H1 (cell line): ENCODE results near the gene WDR19. TPM values are rescaled to one million over a fixed set of nuclear protein-coding genes. Genes with fewer than 3 reads are reported as not detected.

Source experiments
- EP300 ChIP-seq, 2 experiments: IDR thresholded peaks; 1 replicate in 1 of 2; 2 replicates in 1 of 2; pipeline ENCODE4 v1.6.1; 2011 to 2012; ENCODE audit warnings: low read depth in 2 of 2, low read length in 2 of 2, mild to moderate bottlenecking in 2 of 2, borderline replicate concordance in 1 of 2, inconsistent platforms in 1 of 2, moderate library complexity in 1 of 2
- polyA plus RNA-seq, 7 experiments: library from polyadenylated mRNA; depleted of rRNA in 3 of 7; stranded (reverse) in 5 of 7; unstranded in 2 of 7; fragments of >200 nt in 5 of 7; fragments of 200-250 nt in 2 of 7; gene quantifications; 1 replicate in 5 of 7; 2 replicates in 1 of 7; 4 replicates in 1 of 7; pipeline versions ENCODE4 v1.2.1 to v1.2.3, GENCODE V29; 2011 to 2013; ENCODE audit warnings: missing spikeins in 2 of 7, mixed read lengths in 2 of 7
- total RNA-seq: library from RNA; stranded (reverse); fragmentation: NEBNext Ultra II Directional; extraction: Animal tissue kit (Norgen Biotek cat#: 25700); gene quantifications from 2 replicates; pipeline ENCODE4 v1.2.1, GENCODE V29; 2021

WDR19 gene
- total and polyA plus RNA-seq, 2 of the 8 experiments (the other 6 are each of a cell fraction or from before 2014, with no cell fraction given), result 22.2 to 23.3 TPM

GRCh38 chr4:39233783-39234182 is 51.5 kb downstream of the WDR19 start (continued):
- no peak for TF ChIP-seq EP300 (IDR thresholded peaks at IDR 0.05; ENCODE audit: borderline replicate concordance in 1 of 2, low read depth in 2 of 2, low read length in 2 of 2)
